K562 (cell line): ENCODE measurements around the gene RHOB. TPM values are rescaled to one million over a fixed set of nuclear protein-coding genes. Genes with fewer than 3 reads are reported as not detected.

Experiments used
- HMGN3 ChIP-seq: IDR thresholded peaks from 2 replicates; pipeline ENCODE4 v1.6.1; 2011; ENCODE audit warnings: borderline replicate concordance, low read depth, mild to moderate bottlenecking, mixed read lengths, low read length; ENCODE audit not compliant: insufficient read length; ENCODE audit errors: extremely low read depth
- IRF1 ChIP-seq: sonication (generic); formaldehyde crosslinking; IDR thresholded peaks from 2 replicates; pipeline ENCODE4 v1.8.0; 2022; ENCODE audit warnings: missing genetic modification reagents, mild to moderate bottlenecking, borderline replicate concordance
- MYC ChIP-seq, 2 experiments: fragments of 250-450 bp in 1 of 2; sonication (Bioruptor Pico) in 1 of 2; IDR thresholded peaks; 2 replicates each; pipeline versions ENCODE4 v1.5.1 to v1.6.1; 2012 to 2021; ENCODE audit warnings: low read depth in 2 of 2, borderline replicate concordance in 1 of 2, improper control_type of control experiment in 1 of 2, low read length in 1 of 2, mild to moderate bottlenecking in 1 of 2, moderate library complexity in 1 of 2
- SIN3A ChIP-seq, 2 experiments: fragments of 150-350 bp in 1 of 2; IDR thresholded peaks; 2 replicates each; pipeline ENCODE4 v1.6.1; 2011 to 2016; ENCODE audit warnings: borderline replicate concordance in 2 of 2, low read depth in 2 of 2, low read length in 2 of 2, mild to moderate bottlenecking in 2 of 2, moderate library complexity in 2 of 2; ENCODE audit not compliant: control insufficient read depth in 1 of 2
- ZNF79 ChIP-seq: fragments of 250-450 bp; sonication (Bioruptor Pico); IDR thresholded peaks from 2 replicates; pipeline ENCODE4 v1.4.0; 2020; ENCODE audit warnings: low read depth, mild to moderate bottlenecking, moderate library complexity
- polyA plus RNA-seq, 8 experiments: library from polyadenylated mRNA; depleted of rRNA in 4 of 8; stranded (reverse) in 5 of 8; unstranded in 3 of 8; fragments of >200 nt; fragmentation: Nextera tagmentation in 2 of 8; fragmentation: Illumina TruSeq in 1 of 8; extraction: Ambion mirVana in 2 of 8; extraction: Trizol in 1 of 8; gene quantifications; 2 replicates each; pipeline versions ENCODE4 v1.2.1 to v1.2.3, GENCODE V29; 2011 to 2014; ENCODE audit warnings: inconsistent platforms in 1 of 8, missing spikeins in 1 of 8
- total RNA-seq, 7 experiments: library from RNA; depleted of rRNA in 6 of 7; stranded (reverse); fragments of >200 nt in 6 of 7; fragmentation: Illumina TruSeq in 2 of 7; extraction: Trizol in 2 of 7; gene quantifications; 2 replicates each; pipeline versions ENCODE4 v1.2.1 to v1.2.3, GENCODE V29; 2011 to 2021; ENCODE audit warnings: low replicate concordance in 1 of 7
- TF ChIP-seq, protein P1 (sequence below): sonication (generic); formaldehyde crosslinking; IDR thresholded peaks from 2 replicates; pipeline ENCODE4 v1.8.1; 2023; ENCODE audit warnings: missing genetic modification reagents, mild to moderate bottlenecking, borderline replicate concordance

The RHOB gene
- total and polyA plus RNA-seq, 9 of the 15 experiments (the other 6 are each of a cell fraction or from before 2014, with no cell fraction given) = 0.07 to 4.8 (median 1.1) TPM

DNA sequence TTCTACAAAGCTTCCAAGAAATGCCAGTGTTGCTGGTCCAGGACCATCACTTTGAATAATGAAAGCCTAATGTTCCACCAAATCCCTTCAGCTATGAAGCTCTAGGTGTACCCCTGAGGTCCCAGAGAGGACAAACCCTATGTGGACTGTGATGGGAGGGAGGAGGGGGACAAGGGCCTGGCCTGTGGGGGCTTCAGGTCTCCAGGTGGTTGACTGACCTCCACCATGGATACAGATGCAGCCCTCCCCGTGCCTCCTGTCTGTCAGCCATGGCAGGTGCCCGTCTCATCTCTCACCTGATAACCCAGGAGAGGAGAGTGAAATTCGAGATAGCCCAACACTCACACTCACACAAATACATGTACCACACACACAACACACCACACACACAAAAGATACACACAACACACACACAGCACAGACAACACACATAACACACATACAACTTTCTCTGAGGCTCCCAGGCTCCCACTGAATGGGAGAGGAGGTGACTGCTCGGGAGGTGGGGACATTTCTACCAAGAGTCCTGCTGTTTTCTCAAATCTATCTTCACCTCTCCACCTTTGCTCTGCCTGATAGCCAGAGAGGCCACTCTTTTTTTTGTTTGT is 12.8 kb upstream of the RHOB start (continued):
- TF ChIP-seq HMGN3 (no peak), IRF1 (CRISPR knock-in tag) (no peak), SIN3A (IDR thresholded peaks at IDR 0.05; ENCODE audit: borderline replicate concordance in 2 of 2, control insufficient read depth in 1 of 2, low read depth in 2 of 2, low read length in 2 of 2) (no peak), ZNF79 (CRISPR knock-in tag) (no peak), MYC (IDR thresholded peaks at IDR 0.05; ENCODE audit: low read depth, low read length) (no peak), MYC (CRISPR knock-in tag; IDR thresholded peaks at IDR 0.05; ENCODE audit: borderline replicate concordance, low read depth) (no peak)
- TF ChIP-seq, protein P1, sequence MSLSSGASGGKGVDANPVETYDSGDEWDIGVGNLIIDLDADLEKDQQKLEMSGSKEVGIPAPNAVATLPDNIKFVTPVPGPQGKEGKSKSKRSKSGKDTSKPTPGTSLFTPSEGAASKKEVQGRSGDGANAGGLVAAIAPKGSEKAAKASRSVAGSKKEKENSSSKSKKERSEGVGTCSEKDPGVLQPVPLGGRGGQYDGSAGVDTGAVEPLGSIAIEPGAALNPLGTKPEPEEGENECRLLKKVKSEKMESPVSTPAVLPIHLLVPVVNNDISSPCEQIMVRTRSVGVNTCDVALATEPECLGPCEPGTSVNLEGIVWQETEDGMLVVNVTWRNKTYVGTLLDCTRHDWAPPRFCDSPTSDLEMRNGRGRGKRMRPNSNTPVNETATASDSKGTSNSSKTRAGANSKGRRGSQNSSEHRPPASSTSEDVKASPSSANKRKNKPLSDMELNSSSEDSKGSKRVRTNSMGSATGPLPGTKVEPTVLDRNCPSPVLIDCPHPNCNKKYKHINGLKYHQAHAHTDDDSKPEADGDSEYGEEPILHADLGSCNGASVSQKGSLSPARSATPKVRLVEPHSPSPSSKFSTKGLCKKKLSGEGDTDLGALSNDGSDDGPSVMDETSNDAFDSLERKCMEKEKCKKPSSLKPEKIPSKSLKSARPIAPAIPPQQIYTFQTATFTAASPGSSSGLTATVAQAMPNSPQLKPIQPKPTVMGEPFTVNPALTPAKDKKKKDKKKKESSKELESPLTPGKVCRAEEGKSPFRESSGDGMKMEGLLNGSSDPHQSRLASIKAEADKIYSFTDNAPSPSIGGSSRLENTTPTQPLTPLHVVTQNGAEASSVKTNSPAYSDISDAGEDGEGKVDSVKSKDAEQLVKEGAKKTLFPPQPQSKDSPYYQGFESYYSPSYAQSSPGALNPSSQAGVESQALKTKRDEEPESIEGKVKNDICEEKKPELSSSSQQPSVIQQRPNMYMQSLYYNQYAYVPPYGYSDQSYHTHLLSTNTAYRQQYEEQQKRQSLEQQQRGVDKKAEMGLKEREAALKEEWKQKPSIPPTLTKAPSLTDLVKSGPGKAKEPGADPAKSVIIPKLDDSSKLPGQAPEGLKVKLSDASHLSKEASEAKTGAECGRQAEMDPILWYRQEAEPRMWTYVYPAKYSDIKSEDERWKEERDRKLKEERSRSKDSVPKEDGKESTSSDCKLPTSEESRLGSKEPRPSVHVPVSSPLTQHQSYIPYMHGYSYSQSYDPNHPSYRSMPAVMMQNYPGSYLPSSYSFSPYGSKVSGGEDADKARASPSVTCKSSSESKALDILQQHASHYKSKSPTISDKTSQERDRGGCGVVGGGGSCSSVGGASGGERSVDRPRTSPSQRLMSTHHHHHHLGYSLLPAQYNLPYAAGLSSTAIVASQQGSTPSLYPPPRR = no peak
